Measurements from ENCODE around the gene AHRR. TPM values are rescaled to one million over a fixed set of nuclear protein-coding genes. Genes with fewer than 3 reads are reported as not detected.

The AHRR gene
- total and polyA plus RNA-seq, 2 experiments from 2014 or later = 0.27 to 1.8 TPM

GRCh38 chr5:310516-310915, 11.0 kb upstream of the AHRR start:
- Histone ChIP-seq H3K27ac (ENCODE audit: low read depth) (no peak overlapping the region), H3K36me3 (ENCODE audit: insufficient read depth) (no peaks in the 10 kb centered on the region), H3K27me3 (ENCODE audit: insufficient read depth) (no peaks in the 10 kb centered on the region), H3K4me1 (ENCODE audit: insufficient read depth) (no peaks in the 10 kb centered on the region), H3K4me2 (no peak overlapping the region), H2AFZ (no peak overlapping the region), H3K79me2 (replicated peaks; ENCODE audit: insufficient read depth) (peaks cover 4% of the 10 kb centered on the region), H3K4me3 (no peak overlapping the region), H4K20me1 (replicated peaks; ENCODE audit: insufficient read depth) (peaks cover 6% of the 10 kb centered on the region; the same call in 1 of the 2 replicates), H3K9me2 (ENCODE audit: insufficient read depth) (no peaks in the 10 kb centered on the region), H3F3A (replicated peaks; ENCODE audit: low read depth) (no peaks in the 10 kb centered on the region)
- H3K27me3 Mint-ChIP-seq (ENCODE audit: insufficient read depth, low read depth, poor library complexity) = peaks cover 9% of the 10 kb centered on the region
- H3K4me1 Mint-ChIP-seq = peaks cover 11% of the 10 kb centered on the region; the same call in 2 of the 3 replicates
- H3K27ac Mint-ChIP-seq = no peak overlapping the region
- peaks cover 20% of the 10 kb centered on the region for H3K36me3 Mint-ChIP-seq (ENCODE audit: low read depth)
- ATAC-seq (no peak), DNase-seq (ENCODE audit: low spot score) (no peak)
- no peak overlapping the region for H3K4me3 Mint-ChIP-seq
- TF ChIP-seq ETS1 (IDR thresholded peaks at IDR 0.05) (no peak), JUNB (IDR thresholded peaks at IDR 0.05; ENCODE audit: unreplicated experiment) (no peak), NANOG (IDR thresholded peaks at IDR 0.05; ENCODE audit: borderline replicate concordance) (no peak), ZNF114 (CRISPR knock-in tag; IDR thresholded peaks at IDR 0.05) (no peak), ZNF462 (CRISPR knock-in tag; IDR thresholded peaks at IDR 0.05) (no peak)
- TF ChIP-seq, protein P1, sequence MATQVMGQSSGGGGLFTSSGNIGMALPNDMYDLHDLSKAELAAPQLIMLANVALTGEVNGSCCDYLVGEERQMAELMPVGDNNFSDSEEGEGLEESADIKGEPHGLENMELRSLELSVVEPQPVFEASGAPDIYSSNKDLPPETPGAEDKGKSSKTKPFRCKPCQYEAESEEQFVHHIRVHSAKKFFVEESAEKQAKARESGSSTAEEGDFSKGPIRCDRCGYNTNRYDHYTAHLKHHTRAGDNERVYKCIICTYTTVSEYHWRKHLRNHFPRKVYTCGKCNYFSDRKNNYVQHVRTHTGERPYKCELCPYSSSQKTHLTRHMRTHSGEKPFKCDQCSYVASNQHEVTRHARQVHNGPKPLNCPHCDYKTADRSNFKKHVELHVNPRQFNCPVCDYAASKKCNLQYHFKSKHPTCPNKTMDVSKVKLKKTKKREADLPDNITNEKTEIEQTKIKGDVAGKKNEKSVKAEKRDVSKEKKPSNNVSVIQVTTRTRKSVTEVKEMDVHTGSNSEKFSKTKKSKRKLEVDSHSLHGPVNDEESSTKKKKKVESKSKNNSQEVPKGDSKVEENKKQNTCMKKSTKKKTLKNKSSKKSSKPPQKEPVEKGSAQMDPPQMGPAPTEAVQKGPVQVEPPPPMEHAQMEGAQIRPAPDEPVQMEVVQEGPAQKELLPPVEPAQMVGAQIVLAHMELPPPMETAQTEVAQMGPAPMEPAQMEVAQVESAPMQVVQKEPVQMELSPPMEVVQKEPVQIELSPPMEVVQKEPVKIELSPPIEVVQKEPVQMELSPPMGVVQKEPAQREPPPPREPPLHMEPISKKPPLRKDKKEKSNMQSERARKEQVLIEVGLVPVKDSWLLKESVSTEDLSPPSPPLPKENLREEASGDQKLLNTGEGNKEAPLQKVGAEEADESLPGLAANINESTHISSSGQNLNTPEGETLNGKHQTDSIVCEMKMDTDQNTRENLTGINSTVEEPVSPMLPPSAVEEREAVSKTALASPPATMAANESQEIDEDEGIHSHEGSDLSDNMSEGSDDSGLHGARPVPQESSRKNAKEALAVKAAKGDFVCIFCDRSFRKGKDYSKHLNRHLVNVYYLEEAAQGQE (IDR thresholded peaks at IDR 0.05; ENCODE audit: unreplicated experiment) = no peak
- H3K9me3 Mint-ChIP-seq = no peaks in the 10 kb centered on the region; the same call in 2 of the 3 replicates
